Hepatocyte (in vitro differentiated cells): Measurements from ENCODE around the gene GPRIN3.

ENCODE experiments used
- EZH2 ChIP-seq: fragments of 200-600 bp; sonication (generic); IDR thresholded peaks from 2 replicates; pipeline ENCODE4 v1.6.1; 2016; ENCODE audit warnings: antibody characterized with exemption, mild to moderate bottlenecking, borderline replicate concordance
- EZH2phosphoT487 ChIP-seq: fragments of 200-600 bp; sonication (generic); IDR thresholded peaks from one replicate; pipeline ENCODE4 v1.6.1; 2018; ENCODE audit warnings: antibody characterized with exemption, mild to moderate bottlenecking, low read depth, moderate library complexity; ENCODE audit not compliant: unreplicated experiment, severe bottlenecking
- TF ChIP-seq, protein P1 (sequence below): fragments of 200-600 bp; sonication (generic); IDR thresholded peaks from 2 replicates; pipeline ENCODE4 v1.5.1; 2016; ENCODE audit warnings: antibody characterized with exemption, mild to moderate bottlenecking; ENCODE audit not compliant: poor library complexity

DNA sequence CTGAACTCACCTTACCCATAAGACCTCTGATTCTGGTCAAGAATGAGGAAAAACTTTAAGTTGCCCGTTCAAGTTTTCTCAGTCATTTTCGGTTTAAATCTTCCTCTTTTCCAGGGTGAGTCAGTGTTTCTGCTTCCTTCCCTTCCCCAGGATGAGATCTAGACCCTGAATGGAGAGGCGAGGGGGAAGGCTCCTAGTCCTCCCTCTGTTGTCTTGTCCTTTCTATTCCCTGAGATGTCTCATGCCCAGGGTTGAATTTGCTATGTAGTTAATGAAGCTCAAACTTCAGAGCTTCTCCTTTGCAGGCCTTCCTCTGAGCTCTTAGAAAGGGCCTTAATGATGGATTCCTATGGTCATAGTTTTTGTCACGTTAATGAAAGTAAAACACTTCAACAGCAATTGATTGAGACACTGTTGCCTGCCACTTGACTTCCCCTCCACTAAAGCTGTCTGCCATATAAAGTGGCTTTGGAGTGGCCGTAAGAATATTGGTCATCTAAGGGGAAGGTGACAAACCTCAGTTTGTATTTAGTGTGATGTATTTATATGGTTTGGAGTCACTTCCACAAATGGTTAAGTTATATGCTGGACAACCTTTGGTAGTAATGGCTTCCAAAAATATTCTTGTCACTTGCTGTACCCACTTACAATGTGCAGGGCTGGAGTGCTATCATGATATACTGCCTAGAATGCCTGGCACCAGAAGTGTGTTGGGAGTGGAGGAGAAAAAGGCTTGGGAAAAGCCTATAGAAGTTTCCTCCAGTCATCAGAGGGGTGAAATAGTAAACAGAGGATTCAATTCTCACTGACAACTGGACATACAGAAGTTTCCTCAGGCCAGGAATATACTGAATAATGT lies 24.3 kb upstream of the GPRIN3 start:
- TF ChIP-seq, protein P1, sequence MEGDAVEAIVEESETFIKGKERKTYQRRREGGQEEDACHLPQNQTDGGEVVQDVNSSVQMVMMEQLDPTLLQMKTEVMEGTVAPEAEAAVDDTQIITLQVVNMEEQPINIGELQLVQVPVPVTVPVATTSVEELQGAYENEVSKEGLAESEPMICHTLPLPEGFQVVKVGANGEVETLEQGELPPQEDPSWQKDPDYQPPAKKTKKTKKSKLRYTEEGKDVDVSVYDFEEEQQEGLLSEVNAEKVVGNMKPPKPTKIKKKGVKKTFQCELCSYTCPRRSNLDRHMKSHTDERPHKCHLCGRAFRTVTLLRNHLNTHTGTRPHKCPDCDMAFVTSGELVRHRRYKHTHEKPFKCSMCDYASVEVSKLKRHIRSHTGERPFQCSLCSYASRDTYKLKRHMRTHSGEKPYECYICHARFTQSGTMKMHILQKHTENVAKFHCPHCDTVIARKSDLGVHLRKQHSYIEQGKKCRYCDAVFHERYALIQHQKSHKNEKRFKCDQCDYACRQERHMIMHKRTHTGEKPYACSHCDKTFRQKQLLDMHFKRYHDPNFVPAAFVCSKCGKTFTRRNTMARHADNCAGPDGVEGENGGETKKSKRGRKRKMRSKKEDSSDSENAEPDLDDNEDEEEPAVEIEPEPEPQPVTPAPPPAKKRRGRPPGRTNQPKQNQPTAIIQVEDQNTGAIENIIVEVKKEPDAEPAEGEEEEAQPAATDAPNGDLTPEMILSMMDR: no peak
- no peak for TF ChIP-seq EZH2
- TF ChIP-seq EZH2phosphoT487: no peak
